Cardiac muscle cell (in vitro differentiated cells and primary cell): Measurements from ENCODE around the gene PTPRD. TPM values are rescaled to one million over a fixed set of nuclear protein-coding genes. Genes with fewer than 3 reads are reported as not detected.

Experiments
- DNase-seq, 2 donors: peaks; one replicate each; pipeline versions ENCODE4 v3.0.0 to v3.0.0-alpha.2; 2010 to 2017; ENCODE audit warnings: low read depth in 1 of 2, low spot score in 1 of 2
- H3K27ac ChIP-seq: fragments of 200-600 bp; sonication (generic); 2 replicates; pipeline ENCODE4 v1.5.1; 2016
- H3K27me3 ChIP-seq: fragments of 200-600 bp; sonication (generic); 2 replicates; pipeline ENCODE4 v1.6.0; 2016; ENCODE audit warnings: control low read depth
- H3K36me3 ChIP-seq: fragments of 200-600 bp; sonication (generic); 2 replicates; pipeline ENCODE4 v1.5.1; 2016; ENCODE audit warnings: control low read depth
- H3K4me1 ChIP-seq: fragments of 200-600 bp; sonication (generic); 2 replicates; pipeline ENCODE4 v1.8.1; 2017; ENCODE audit warnings: low read depth, mild to moderate bottlenecking, mixed run types
- H3K4me3 ChIP-seq: fragments of 200-600 bp; sonication (generic); 2 replicates; pipeline ENCODE4 v1.5.1; 2016; ENCODE audit warnings: mild to moderate bottlenecking
- H3K9me3 ChIP-seq: fragments of 200-600 bp; sonication (generic); 2 replicates; pipeline ENCODE4 v1.5.1; 2017; ENCODE audit warnings: low read depth, mild to moderate bottlenecking, control low read depth
- CTCF ChIP-seq: IDR thresholded peaks from 2 replicates; pipeline ENCODE4 v1.5.1; 2012; ENCODE audit warnings: low read depth, mild to moderate bottlenecking, low read length
- polyA plus RNA-seq: library from polyadenylated mRNA; unstranded; fragments of >200 nt; fragmentation: Nextera tagmentation; extraction: Ambion mirVana; gene quantifications from 2 replicates; pipeline ENCODE4 v1.2.1, GENCODE V29; 2016
- total RNA-seq: library from RNA; depleted of rRNA; stranded (reverse); fragments of >200 nt; gene quantifications from 2 replicates; pipeline ENCODE4 v1.2.3, GENCODE V29; 2016

PTPRD gene
- total and polyA plus RNA-seq, 2 experiments from 2014 or later, result 37.0 to 287 TPM

- H3K4me1 ChIP-seq, result peaks cover 5% of the 10 kb centered on the region
- no peaks in the 10 kb centered on the region for H3K9me3 ChIP-seq
- DNase-seq, result no peak
- no peak overlapping the region for H3K4me3 ChIP-seq
- no peaks in the 10 kb centered on the region for H3K27me3 ChIP-seq
- H3K27ac ChIP-seq, result peak overlapping the region; percentile 32
- no peaks in the 10 kb centered on the region for H3K36me3 ChIP-seq
- TF ChIP-seq CTCF, result no peak
Measured at GRCh38 chr9:8804613-8805012, 1808.2 kb downstream of the PTPRD start.

GRCh38 chr9:8802242-8802641, 1810.6 kb downstream of the PTPRD start:
- TF ChIP-seq CTCF, result no peak
- H3K4me3 ChIP-seq, result no peak overlapping the region
- no peaks in the 10 kb centered on the region for H3K9me3 ChIP-seq
- no peak for DNase-seq
- H3K27me3 ChIP-seq, result no peaks in the 10 kb centered on the region
- peaks cover 9% of the 10 kb centered on the region for H3K4me1 ChIP-seq
- no peaks in the 10 kb centered on the region for H3K36me3 ChIP-seq
- no peak overlapping the region for H3K27ac ChIP-seq

- H3K27me3 ChIP-seq, result no peaks in the 10 kb centered on the region
- H3K36me3 ChIP-seq, result no peaks in the 10 kb centered on the region
- H3K4me1 ChIP-seq, result peaks cover 12% of the 10 kb centered on the region
- DNase-seq, result no peak
- H3K9me3 ChIP-seq, result no peaks in the 10 kb centered on the region
- no peak overlapping the region for H3K27ac ChIP-seq
- H3K4me3 ChIP-seq, result no peak overlapping the region
- TF ChIP-seq CTCF, result no peak
Measured at GRCh38 chr9:8800196-8800595, 1812.6 kb downstream of the PTPRD start.

- Histone ChIP-seq H3K4me1 (peaks cover 9% of the 10 kb centered on the region), H3K27ac (peak overlapping the region; percentile 32), H3K36me3 (no peaks in the 10 kb centered on the region), H3K4me3 (no peak overlapping the region), H3K9me3 (no peaks in the 10 kb centered on the region), H3K27me3 (no peaks in the 10 kb centered on the region)
- TF ChIP-seq CTCF, result no peak
- no peak for DNase-seq
Measured at GRCh38 chr9:8799615-8800014, 1813.2 kb downstream of the PTPRD start.

GRCh38 chr9:8799206-8799605, 1813.6 kb downstream of the PTPRD start:
- peak in 1 of 2 donors; percentile 13 for DNase-seq
- TF ChIP-seq CTCF, result no peak
- H3K4me3 ChIP-seq, result no peak overlapping the region
- H3K9me3 ChIP-seq, result no peaks in the 10 kb centered on the region
- no peaks in the 10 kb centered on the region for H3K27me3 ChIP-seq
- peak overlapping the region; percentile 32 for H3K27ac ChIP-seq
- no peaks in the 10 kb centered on the region for H3K36me3 ChIP-seq
- H3K4me1 ChIP-seq, result peaks cover 7% of the 10 kb centered on the region

- no peak for DNase-seq
- H3K27me3 ChIP-seq, result no peaks in the 10 kb centered on the region
- no peak for TF ChIP-seq CTCF
- H3K4me3 ChIP-seq, result no peak overlapping the region
- no peaks in the 10 kb centered on the region for H3K9me3 ChIP-seq
- peak overlapping the region; percentile 20 for H3K27ac ChIP-seq
- H3K36me3 ChIP-seq, result no peaks in the 10 kb centered on the region
- peaks cover 34% of the 10 kb centered on the region for H3K4me1 ChIP-seq
Measured at GRCh38 chr9:8784838-8785237, 1828.0 kb downstream of the PTPRD start.
